Stimulated activated CD8-positive, alpha-beta memory T cell treated with anti-CD3 and anti-CD28 coated beads, Interleukin-12 subunit alpha, Interleukin-12 subunit beta, amount 100 ng/mL, for 24 hours (primary cell): ENCODE measurements around the gene LIMCH1.
"Not testable (repeated sequence)": the region's sequence is repeated elsewhere in the genome, so short reads cannot be mapped to it uniquely, and the experiment has no call there.

ENCODE experiments used
- DNase-seq: peaks from one replicate; pipeline ENCODE4 v3.0.0-alpha.2; 2020; ENCODE audit errors: extremely low read depth

Gene LIMCH1

DNA sequence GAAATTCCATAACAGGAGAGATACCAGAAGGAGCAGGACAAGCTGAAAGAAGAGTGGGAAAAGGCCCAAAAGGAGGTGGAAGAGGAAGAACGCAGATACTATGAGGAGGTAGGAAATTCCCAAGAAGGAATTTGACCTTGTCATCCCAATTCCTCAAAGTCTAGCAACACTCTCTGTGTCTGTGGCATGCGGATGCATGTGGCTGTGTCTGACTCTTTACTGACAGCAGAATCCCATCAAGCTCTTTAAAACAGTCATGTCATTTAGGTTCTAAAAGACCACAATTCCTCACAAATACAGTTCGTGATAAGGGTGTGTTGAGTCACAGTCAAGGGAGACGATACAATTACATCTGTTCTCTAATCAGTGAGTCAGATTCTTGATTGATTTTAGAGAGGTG, 142.0 kb downstream of the LIMCH1 start:
- DNase-seq, result no peak

DNA sequence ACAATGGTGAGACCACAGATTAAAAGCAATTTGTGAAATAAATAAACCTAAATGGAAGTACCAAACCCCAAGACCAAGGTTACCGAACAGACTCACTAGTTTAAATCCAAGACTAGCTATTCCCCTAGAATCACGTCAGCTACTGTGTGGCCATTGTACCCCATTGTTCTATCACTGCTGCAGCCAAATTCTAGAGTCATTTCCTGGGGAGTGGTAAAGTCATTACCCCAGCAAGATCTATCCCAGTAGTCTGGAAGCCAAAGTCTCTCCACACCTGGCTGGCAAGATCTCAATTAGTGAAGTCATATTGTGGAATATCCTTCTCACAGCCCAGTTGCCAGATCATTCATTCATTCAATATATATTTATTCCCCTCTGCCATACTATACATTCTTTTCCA, 143.1 kb downstream of the LIMCH1 start:
- no peak for DNase-seq

DNA sequence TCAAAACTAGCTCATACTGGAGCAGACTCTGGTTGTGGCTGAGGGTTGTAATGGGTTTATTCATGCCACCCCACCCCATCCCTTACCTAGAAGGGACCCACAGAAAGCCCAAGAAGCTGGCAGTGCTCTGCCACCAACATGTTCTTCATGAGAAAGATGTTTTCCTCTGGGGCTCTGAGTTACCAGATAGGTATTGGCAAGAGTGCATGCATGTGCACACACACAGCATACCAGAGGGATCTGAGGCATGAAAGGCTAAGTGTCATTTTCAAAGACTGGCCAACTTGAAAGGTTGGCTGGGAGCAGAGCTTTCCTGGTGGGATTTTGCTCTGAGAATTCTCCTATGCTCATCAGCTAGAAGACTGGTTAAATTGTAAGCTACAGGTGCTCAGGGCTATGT, 145.4 kb downstream of the LIMCH1 start:
- no peak for DNase-seq

DNA sequence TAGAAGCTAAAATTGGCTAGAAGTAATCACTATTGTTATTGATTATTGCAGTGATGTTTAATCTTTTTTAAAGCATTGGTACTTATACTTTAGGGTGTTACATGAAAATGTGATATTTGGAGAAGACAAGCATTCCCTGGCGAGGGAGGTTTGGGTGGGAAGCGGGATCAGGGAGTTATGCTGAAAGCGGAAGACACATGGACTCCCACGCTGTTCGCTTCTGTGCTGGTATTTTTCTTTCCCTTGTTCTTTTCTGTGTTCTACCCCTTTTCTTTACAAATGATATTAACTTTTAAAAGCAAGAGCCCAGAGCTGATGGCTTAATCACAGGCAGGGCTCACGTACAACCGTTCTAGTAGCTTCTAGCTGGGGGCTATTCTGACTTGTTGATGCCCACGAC, 148.9 kb downstream of the LIMCH1 start:
- DNase-seq, result no peak

DNA sequence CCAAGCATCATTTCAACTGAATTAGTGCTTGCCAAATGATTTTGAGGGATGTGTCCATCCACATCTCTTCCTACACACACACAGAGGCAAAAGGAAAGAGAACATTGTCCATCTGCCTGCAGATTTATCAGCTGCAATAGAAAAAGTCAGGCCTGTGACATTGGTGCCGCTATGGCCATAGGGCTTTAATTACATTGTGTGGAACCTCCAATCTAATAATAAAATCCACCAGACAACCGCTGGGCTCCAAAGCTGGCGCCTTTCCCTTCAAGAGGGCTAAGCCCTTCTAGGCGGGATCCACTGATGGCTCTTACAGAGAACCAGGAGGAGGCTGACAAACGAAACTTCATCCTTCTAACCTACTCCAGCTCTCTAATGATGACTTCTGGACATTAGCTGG, 150.0 kb downstream of the LIMCH1 start:
- DNase-seq, result no peak

DNA sequence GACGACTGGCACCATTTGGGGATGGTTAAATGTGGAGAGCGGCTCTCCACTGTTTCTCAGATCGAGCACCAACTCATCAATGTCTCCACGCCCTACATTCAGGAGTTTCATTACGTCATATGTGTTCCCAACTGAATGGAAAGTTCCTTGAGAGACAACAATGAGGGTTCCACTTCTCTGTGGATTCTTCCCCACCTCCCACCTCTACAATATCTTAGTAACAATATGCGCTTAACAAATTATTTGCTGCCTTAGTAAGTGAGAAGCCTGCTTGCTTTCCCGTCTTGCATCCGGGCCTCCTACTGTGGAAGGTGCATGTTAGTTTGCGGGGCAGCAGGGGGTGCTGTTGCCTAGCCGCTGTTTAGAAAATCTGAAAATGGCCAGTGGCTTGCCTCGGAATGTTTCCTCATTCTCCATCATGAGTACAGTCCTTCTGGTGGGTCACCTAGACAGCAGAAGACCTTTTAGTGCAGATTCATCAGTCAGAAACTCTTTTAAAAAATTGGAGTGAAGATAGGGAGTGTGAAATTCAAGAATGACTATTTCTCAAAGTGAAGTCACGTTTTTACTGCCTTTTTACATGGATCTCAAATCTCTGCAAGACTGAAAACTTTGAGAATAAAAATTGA, 154.9 kb downstream of the LIMCH1 start:
- DNase-seq, result no peak

DNA sequence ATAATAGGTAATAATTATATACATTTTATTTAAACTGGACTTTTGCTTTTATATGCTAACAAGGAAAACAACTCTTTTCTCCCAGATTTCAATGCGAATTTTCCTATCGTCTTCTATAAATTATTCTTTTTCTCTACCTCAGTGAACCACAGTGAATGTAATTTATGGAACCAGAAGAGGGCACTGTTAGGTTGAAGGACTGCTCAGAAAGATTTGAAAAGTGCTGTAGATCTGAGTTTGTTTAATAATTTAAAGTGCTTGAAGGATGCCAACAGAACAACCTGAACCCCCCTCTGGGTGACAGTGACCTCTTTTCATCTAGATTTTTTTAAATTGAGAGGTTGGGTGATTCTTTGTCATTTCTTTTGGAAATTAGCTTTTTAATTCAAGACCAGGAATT, 155.7 kb downstream of the LIMCH1 start:
- DNase-seq, result no peak

DNA sequence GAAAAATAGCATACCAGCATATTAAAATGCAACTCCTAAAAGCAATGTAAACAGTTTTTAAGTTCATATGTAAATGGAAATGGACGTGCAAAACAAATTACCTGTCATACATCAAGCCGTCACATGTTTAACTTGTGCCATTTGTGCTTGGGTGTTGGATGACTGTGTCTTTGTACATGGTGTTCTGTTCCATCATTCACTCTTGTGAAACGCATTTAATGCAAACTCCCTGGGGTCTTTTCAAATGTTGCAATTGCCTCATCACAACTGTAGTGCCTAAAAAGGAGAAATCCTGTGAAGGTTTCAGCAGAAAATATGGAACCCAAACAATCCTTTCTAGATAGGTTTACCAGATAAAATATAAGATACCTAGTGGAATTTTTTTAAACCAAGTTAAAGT, 158.2 kb downstream of the LIMCH1 start:
- no peak for DNase-seq

DNA sequence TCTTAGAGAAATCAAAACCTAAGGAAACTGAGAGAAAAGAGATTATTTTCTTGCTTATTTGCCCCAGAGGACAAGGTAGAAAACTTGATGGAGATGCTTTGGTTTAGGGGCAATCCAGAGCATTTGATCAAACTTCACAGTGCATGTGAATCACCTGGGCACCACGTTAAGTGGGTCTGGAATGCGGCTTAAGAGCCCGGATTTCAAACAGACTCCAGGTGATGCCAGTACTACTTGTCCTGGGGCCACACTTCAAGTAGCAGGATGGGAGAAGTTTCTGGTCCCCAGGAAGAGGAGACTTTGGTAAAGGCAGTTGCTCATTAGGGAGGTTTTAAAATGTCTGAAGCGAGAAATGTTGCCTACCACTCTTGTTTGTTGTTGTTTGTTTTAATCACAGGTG, 158.8 kb downstream of the LIMCH1 start:
- no peak for DNase-seq

DNA sequence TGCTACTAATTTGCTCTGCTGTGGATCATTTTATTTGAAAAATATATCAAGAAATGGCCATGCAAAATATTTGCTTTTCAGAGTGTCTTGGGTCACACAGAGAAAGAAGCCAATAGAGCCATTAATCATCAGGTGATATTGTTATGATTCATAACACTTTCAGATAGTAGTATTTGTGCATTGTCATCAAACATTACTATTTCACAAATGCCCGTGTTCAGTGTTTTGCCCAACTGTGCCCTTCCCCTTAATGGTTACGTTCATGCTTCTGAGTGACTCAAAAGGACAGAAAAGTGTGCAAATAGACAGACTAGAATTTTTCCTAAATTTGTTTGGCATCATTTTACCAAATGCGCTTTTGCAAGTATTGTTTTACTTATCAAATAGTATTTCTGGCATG, 164.0 kb downstream of the LIMCH1 start:
- no peak for DNase-seq

DNA sequence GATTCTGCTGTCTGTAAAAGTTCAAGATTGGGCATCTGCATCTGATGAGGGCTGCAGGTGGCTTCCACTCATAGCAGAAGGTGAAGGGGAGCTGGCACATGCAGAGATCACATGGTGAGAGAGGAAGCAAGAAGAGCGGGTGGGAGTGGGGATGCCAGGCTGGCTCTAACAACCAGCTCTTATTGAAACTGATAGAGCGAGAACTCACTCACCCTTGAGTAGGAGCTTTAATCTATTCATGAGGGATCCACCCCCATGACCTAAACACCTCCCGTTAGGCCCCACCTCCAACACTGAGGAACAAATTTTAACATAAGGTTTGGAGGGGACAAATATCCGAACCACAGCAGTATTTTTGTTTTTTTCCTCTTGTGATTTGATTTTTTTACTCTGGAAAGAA, 164.8 kb downstream of the LIMCH1 start:
- no peak for DNase-seq

DNA sequence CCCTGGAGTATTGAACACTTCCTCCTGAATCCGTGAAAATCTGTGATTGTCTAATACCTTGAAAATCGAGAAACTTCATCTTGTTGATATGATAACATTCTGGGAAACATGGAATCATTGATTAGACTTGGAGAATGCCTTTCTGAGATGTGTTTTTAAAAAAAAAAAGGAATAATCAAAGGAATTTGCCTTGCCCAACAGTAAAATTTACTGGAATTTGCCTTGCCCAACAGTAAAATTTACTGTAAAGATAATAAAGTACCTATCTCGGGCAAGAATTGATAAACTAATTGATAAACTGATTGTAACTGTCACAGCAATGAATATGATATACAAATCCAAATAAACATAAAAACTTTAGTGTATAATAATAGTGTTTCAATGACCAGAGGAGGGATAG, 165.8 kb downstream of the LIMCH1 start:
- DNase-seq, result no peak

DNA sequence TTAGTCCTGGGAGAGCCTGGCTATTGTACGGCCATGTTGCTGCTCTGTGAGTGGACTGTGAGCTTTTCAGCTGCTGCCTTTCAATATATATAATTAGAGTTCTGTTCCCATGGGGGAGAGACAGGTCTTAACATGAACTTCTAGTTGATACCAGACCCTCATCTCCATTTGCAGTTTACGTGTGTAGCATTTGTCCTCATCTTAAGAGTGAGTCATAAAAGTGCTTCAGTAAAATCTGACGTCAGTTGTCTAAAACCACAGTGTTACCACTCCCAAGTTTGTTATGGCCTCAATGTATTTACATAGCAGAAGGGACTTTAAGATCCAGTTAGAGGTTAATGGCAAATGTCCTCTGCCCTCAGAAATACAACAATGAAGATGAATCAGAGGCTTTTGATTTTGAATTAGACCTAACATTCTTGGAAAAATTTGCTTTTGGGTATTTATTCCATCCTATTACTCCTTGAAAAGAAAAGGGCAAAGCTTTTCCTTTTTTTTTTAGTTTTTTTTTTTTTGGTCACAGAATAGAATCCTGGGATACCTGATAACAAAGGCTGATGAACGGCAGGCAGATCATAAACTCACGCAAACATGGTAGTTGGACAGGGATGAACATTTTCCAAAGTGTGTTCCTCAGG, 172.0 kb downstream of the LIMCH1 start:
- DNase-seq, result no peak

DNA sequence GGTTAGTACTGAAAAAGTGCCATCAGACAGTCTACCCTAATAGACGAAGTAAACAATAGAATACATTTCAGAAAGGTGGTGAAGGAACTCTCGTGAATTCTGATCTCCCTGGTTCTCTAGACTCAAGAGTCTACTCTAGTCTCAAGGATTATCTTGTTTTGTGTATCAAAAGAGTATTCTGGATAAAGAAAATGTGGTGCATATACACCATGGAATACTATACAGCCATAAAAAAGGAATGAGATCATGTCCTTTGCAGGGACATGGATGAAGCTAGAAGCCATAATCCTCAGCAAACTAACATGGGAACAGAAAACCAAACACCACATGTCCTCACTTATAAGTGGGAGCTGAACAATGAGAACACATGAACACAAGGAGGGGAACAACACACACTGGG, 173.7 kb downstream of the LIMCH1 start:
- DNase-seq, result not testable (repeated sequence)

DNA sequence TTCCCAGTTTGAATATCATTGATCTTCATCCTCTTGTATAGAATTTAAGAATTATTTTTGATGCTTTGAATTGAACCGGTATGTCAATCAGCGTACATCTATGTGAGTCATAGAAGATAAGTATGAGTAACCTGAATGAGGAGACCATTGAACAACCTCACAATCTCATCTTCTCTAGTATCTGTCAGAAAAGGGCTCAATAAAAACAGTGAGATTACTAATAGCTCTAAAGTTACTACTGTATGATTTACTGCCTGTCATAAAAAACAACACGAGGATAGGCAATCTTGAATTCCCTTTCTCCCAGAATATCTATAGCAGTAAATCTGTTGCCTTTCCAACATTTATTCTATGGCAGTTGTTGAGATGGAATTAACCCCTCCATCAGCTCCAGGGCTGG, 174.5 kb downstream of the LIMCH1 start:
- no peak for DNase-seq

DNA sequence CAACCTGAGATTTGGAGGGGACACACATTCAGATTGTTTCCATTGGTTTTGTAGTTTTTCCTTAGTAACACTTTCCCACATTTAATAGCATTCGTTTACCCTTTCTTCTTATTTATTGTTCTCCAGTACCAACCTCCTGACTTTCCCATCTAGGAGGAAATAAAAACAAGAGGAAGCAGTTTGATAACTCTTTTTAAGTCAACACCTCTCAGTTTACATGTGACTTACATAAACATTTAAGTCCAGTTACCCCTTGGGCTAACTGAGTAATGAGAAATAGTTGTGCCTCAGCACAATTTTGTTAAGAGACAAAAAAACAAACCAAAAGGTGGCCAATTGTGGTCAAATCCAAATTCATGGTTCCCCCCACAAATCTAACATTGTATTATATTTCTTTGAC, 175.8 kb downstream of the LIMCH1 start:
- DNase-seq, result no peak

DNA sequence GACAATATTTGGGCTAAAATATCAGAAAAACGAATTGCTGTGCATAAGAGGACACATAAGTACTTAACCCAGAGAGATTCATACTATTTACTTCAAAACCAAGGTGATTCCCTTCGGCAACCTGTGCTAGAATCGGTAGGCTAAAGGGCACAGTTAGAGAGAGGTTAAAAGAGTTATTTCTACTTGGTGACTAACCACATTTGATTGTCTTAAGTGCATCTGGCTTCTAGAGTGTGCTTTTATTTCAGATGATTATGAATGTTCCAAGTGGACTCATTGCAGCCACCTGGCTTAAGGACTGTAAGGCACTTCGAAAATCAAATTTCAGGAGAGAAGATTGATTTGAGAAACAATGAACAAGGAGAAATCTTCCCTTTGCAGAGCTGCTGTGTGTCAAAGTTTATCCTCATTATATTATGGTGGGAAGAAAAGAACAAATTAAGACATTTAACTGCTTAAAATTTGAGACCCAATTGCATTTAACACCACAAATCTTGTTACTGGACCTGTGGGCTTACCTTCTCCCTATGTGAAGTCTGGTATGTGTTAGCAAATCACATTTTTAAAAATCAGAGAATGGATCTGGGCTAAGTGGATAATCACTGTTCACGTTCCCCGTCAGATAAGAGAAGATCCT, 176.5 kb downstream of the LIMCH1 start:
- no peak for DNase-seq

DNA sequence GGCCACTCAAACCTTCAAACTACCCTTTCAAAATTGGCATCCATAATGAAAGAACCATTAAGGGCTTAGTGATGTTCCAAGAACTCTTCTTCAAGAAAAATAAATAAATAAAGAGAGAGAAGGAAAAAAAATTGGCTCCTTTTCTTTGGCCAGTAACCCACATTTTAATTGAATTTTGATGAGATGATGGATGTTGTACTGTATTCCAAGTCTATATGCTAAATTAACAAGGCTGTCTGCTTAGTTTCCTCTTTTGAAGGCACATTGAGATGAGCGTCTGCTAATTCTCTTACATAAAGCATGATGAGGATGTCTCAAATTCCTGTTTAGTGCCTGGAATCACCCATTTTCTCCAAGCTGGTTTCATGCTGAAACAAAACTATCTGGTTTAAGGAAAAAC, 177.2 kb downstream of the LIMCH1 start:
- DNase-seq, result no peak

DNA sequence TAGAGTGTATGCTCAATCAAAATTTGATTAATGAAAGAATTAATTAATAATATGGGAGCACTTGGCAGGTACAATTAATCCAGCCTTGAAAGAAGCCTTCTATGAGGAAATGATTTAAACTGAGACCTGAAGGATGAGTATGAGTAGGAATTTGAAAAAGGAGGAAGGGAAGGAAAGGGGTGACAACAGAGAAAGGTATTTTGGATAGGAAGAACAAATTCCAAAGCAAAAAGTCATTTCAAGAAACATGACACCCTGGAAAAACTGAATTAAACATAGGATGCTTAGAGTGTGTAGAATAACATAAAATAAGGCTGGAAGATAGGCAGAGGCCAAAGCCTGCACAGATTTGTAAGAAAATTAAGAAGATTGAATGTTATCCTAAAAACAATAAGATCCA, 180.9 kb downstream of the LIMCH1 start:
- no peak for DNase-seq

DNA sequence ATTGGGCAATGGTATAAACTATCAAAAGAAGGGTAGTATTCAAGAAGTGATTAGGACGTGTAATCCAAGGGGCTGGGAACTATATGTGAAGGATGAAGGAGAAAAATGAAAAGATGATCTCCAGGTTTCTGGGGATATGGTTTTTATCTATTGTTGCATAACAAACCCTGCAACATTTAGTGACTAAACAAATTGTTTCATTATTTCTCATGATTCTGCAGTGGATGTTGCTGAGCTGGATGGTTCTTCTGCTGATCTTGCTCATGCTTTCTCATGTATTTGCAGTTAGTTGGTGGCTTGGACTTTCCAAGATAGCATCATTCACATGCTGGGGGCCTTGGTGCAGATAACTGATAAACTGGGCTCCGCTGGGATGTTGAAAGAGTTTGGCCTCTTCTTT, 181.5 kb downstream of the LIMCH1 start:
- no peak for DNase-seq

DNA sequence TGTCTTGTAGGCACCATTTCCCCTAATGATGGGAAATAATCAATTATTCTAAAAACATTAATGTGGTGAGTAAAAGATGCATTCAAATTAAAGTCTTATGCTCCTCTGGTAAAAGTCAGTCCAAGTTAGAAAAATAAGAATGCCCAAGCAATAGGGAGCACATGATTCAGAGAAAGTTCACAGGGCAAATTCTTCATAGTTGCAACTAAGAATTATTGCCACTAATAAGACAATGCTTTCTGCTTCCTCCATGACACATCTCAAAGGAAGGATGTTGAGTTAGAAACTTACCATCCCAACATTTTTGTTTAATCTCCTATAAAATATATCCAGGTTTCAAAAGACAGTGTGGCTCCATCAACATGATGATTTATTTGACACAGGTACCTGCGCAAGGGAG, 184.2 kb downstream of the LIMCH1 start:
- no peak for DNase-seq

DNA sequence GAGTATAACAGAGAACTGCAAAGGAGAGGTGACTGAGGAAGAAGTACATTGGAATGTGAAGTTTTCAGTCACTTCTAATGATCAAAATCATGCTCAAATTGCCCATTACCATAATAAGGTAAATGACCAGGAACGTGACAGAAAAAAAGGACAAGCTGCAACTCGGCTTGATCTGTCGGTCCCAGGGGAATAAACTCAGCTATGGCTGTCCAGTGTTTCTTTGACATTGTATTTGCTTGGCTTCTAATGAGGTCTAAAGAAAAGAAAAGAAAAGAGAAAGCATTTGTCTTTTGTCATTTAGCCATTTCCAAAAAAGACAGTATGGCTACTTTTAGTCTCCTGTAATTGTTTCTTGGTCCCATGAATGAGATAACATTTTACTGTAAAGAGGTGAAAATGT, 185.3 kb downstream of the LIMCH1 start:
- DNase-seq, result no peak

DNA sequence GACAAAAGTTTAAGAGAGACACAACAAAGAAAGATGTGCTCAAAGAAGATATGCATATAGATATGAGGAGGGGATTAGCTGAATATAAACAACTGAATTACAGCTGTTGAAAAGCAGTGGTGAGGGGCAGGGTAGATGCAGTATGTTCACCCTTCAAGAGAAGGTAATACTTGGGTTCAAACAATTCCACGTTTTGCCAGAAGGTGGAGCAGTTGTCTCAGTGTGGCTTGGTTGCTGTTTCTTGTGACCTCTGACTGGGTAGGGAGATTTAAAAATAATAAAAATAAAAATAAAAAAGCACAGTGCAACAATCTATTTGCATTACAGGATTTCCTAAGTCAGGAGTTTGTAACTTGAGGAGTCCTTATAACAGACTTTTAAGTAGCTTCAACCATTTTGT, 187.3 kb downstream of the LIMCH1 start:
- DNase-seq, result no peak
